ENCODE data around the gene TECPR2. TPM values are rescaled to one million over a fixed set of nuclear protein-coding genes. Genes with fewer than 3 reads are reported as not detected.

Gene TECPR2
- total RNA-seq, 1 experiment from 2014 or later = 12.2 TPM

GRCh38 chr14:102479107-102479506, 116.4 kb downstream of the TECPR2 start:
- Histone ChIP-seq H3K4me3 (replicated peaks in 1 of 2; ENCODE audit: low read depth in 1 of 2, low read length in 2 of 2) (no peak overlapping the region), H4K20me1 (ENCODE audit: insufficient read depth) (no peaks in the 10 kb centered on the region), H3K4me1 (ENCODE audit: control insufficient read depth in 1 of 2, insufficient read depth in 2 of 2, low read length in 2 of 2) (peaks cover 3 to 14% of the 10 kb centered on the region in 2 experiments; a peak in 3 of 4 replicates), H3K9ac (ENCODE audit: low read length) (no peak overlapping the region), H3K27ac (ENCODE audit: low read depth, low read length) (no peak overlapping the region), H3K79me2 (ENCODE audit: insufficient read depth, low read length) (no peaks in the 10 kb centered on the region), H3K36me3 (ENCODE audit: control insufficient read depth in 1 of 2, insufficient read depth in 2 of 2, low read length in 2 of 2) (no peaks in the 10 kb centered on the region), H3K9me2 (ENCODE audit: insufficient read depth) (no peaks in the 10 kb centered on the region), H3K4me2 (ENCODE audit: low read length) (no peak overlapping the region), H3K27me3 (ENCODE audit: insufficient read depth, low read length) (no peaks in the 10 kb centered on the region), H2AFZ (ENCODE audit: low read depth, low read length, poor library complexity, severe bottlenecking) (no peak overlapping the region), H3K9me3 (ENCODE audit: control insufficient read depth in 1 of 2, insufficient read depth in 1 of 2, low read depth in 1 of 2, low read length in 2 of 2) (no peaks in the 10 kb centered on the region)
- ChIA-PET POLR2A (no interaction called here), CTCF (no interaction called here), RAD21 (ENCODE audit: low non-redundant PET in 1 of 2, low total read pairs in 2 of 2, uncharacterized antibody in 2 of 2, unreplicated experiment in 2 of 2) (no interaction called here)
- no TSS peak for BruUV-seq (replicated peaks)
- intact Hi-C loops (cut with micrococcal nuclease) = no loop called here
- ATAC-seq (no peak), DNase-seq (ENCODE audit: low read depth, low spot score) (no peak)
- TF ChIP-seq SP1 (IDR thresholded peaks at IDR 0.05; ENCODE audit: low read depth) (no peak), SIN3A (IDR thresholded peaks at IDR 0.05; ENCODE audit: low read depth) (no peak), JUND (IDR thresholded peaks at IDR 0.05) (no peak)

DNA sequence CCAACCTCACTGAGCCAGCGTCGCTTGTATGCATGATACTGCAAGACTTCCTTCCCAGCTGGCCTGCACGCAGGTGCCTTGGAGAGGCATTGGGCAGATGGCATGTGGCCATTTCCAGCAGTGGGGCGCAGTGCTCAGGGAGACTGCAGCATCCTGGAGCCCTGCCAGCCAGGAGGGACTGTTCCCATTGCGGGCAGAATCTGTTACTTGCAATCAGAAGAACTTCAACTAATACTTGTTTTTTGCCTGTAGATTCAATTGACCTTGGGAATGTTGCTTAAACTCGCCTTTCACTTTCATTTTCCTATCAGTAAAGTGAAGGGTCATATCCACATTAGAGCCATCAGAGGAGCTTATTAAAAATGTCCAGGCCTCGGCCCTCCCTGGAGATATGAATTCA, 117.0 kb downstream of the TECPR2 start:
- H3K9me2 ChIP-seq (ENCODE audit: insufficient read depth) = no peaks in the 10 kb centered on the region
- no peaks in the 10 kb centered on the region for H3K9me3 ChIP-seq (ENCODE audit: control insufficient read depth in 1 of 2, insufficient read depth in 1 of 2, low read depth in 1 of 2, low read length in 2 of 2)
- no peak overlapping the region for H3K9ac ChIP-seq (ENCODE audit: low read length)
- BruUV-seq (replicated peaks) = no TSS peak
- no peak overlapping the region for H3K27ac ChIP-seq (ENCODE audit: low read depth, low read length)
- H3K27me3 ChIP-seq (ENCODE audit: insufficient read depth, low read length) = no peaks in the 10 kb centered on the region
- H4K20me1 ChIP-seq (ENCODE audit: insufficient read depth) = no peaks in the 10 kb centered on the region
- no peaks in the 10 kb centered on the region for H3K36me3 ChIP-seq (ENCODE audit: control insufficient read depth in 1 of 2, insufficient read depth in 2 of 2, low read length in 2 of 2)
- TF ChIP-seq SRF (IDR thresholded peaks at IDR 0.05; ENCODE audit: low read depth) = no peak
- TF ChIP-seq MAX (IDR thresholded peaks at IDR 0.05) = no peak
- TF ChIP-seq, protein P1, sequence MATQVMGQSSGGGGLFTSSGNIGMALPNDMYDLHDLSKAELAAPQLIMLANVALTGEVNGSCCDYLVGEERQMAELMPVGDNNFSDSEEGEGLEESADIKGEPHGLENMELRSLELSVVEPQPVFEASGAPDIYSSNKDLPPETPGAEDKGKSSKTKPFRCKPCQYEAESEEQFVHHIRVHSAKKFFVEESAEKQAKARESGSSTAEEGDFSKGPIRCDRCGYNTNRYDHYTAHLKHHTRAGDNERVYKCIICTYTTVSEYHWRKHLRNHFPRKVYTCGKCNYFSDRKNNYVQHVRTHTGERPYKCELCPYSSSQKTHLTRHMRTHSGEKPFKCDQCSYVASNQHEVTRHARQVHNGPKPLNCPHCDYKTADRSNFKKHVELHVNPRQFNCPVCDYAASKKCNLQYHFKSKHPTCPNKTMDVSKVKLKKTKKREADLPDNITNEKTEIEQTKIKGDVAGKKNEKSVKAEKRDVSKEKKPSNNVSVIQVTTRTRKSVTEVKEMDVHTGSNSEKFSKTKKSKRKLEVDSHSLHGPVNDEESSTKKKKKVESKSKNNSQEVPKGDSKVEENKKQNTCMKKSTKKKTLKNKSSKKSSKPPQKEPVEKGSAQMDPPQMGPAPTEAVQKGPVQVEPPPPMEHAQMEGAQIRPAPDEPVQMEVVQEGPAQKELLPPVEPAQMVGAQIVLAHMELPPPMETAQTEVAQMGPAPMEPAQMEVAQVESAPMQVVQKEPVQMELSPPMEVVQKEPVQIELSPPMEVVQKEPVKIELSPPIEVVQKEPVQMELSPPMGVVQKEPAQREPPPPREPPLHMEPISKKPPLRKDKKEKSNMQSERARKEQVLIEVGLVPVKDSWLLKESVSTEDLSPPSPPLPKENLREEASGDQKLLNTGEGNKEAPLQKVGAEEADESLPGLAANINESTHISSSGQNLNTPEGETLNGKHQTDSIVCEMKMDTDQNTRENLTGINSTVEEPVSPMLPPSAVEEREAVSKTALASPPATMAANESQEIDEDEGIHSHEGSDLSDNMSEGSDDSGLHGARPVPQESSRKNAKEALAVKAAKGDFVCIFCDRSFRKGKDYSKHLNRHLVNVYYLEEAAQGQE (IDR thresholded peaks at IDR 0.05; ENCODE audit: low read depth) = no peak
- TF ChIP-seq POLR2AphosphoS5 (IDR thresholded peaks at IDR 0.05; ENCODE audit: low read depth, low read length) = no peak
- TF ChIP-seq SP1 (IDR thresholded peaks at IDR 0.05; ENCODE audit: low read depth) = no peak
- no peak for TF ChIP-seq JUND (IDR thresholded peaks at IDR 0.05)
- TF ChIP-seq ATF3 (IDR thresholded peaks at IDR 0.05) = no peak
- no peak for TF ChIP-seq EZH2phosphoT487 (IDR thresholded peaks at IDR 0.05; ENCODE audit: borderline replicate concordance)
- no peak for TF ChIP-seq FOSL1 (IDR thresholded peaks at IDR 0.05; ENCODE audit: low read depth)
- TF ChIP-seq ZNF274 (IDR thresholded peaks at IDR 0.05; ENCODE audit: low read depth, low read length) = no peak
- TF ChIP-seq ELF1 (IDR thresholded peaks at IDR 0.05; ENCODE audit: borderline replicate concordance, low read depth) = no peak
- no peak for TF ChIP-seq EGR1 (IDR thresholded peaks at IDR 0.05; ENCODE audit: low read depth)
- no peak overlapping the region for H3K4me2 ChIP-seq (ENCODE audit: low read length)
- ATAC-seq = no peak
- no peak for DNase-seq (ENCODE audit: low read depth, low spot score)
- RAD21 ChIA-PET (ENCODE audit: low non-redundant PET in 1 of 2, low total read pairs in 2 of 2, uncharacterized antibody in 2 of 2, unreplicated experiment in 2 of 2) = no interaction called here
- H2AFZ ChIP-seq (ENCODE audit: low read depth, low read length, poor library complexity, severe bottlenecking) = no peak overlapping the region
- POLR2A ChIA-PET = no interaction called here
- intact Hi-C loops (cut with micrococcal nuclease) = no loop called here
- no peak overlapping the region for H3K4me3 ChIP-seq (replicated peaks in 1 of 2; ENCODE audit: low read depth in 1 of 2, low read length in 2 of 2)
- CTCF ChIA-PET = no interaction called here
- peaks cover 3 to 14% of the 10 kb centered on the region in 2 experiments; a peak in 3 of 4 replicates for H3K4me1 ChIP-seq (ENCODE audit: control insufficient read depth in 1 of 2, insufficient read depth in 2 of 2, low read length in 2 of 2)
- no peaks in the 10 kb centered on the region for H3K79me2 ChIP-seq (ENCODE audit: insufficient read depth, low read length)
